Measurements from ENCODE around the gene AATF. TPM values are rescaled to one million over a fixed set of nuclear protein-coding genes. Genes with fewer than 3 reads are reported as not detected.

Gene AATF
- polyA plus RNA-seq, 1 donor from 2014 or later: 12.7 TPM

DNA sequence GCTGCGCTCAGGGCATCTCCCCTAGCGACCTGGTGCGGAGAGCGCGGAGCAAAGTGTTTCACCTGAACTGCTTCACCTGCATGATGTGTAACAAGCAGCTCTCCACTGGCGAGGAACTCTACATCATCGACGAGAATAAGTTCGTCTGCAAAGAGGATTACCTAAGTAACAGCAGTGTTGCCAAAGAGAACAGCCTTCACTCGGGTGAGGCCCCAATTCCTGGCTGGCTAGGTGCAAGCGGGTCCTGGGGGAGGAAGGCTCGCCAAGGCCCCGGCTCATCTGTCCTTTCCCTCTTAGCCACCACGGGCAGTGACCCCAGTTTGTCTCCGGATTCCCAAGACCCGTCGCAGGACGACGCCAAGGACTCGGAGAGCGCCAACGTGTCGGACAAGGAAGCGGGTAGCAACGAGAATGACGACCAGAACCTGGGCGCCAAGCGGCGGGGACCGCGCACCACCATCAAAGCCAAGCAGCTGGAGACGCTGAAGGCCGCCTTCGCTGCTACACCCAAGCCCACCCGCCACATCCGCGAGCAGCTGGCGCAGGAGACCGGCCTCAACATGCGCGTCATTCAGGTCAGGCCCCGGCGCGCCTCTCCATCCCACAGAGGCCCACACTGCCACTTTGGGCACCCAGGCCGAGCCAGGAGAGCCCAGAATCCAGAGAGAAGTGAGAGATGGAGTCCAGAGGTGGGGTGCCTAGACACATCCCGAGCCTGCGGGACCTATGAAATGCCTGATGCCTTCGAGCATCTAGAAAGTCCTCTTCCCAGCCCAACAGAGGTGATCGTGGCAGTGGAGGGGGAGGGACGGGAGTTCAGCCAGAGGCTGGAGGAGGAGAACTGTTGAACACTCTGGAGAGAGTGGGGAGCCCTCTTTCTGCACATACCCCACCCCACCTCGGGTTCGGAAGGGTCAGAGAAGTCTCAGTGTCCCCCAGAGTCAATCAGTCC, 8.2 kb upstream of the AATF start:
- Histone ChIP-seq H3K79me2 (replicated peaks; ENCODE audit: insufficient read depth, low read length) (no peaks in the 10 kb centered on the region), H2AFZ (ENCODE audit: low read depth, low read length) (no peak overlapping the region), H3K9me3 (ENCODE audit: low read length) (no peaks in the 10 kb centered on the region), H3K27me3 (ENCODE audit: insufficient read depth, low read depth, low read length) (peaks cover 100% of the 10 kb centered on the region), H3K9ac (ENCODE audit: low read length) (no peak overlapping the region), H3F3A (ENCODE audit: insufficient read depth, low read length, poor library complexity, severe bottlenecking) (no peaks in the 10 kb centered on the region), H4K20me1 (ENCODE audit: insufficient read depth) (no peaks in the 10 kb centered on the region), H3K4me2 (ENCODE audit: low read length) (no peak overlapping the region), H3K4me3 (ENCODE audit: low read length) (no peak overlapping the region), H3K27ac (ENCODE audit: low read length) (no peak overlapping the region), H3K9me2 (ENCODE audit: insufficient read depth, low read length) (no peaks in the 10 kb centered on the region), H3K36me3 (ENCODE audit: insufficient read depth, low read length) (no peaks in the 10 kb centered on the region)
- no peak for TF ChIP-seq MXI1 (conservative IDR thresholded peaks at IDR 0.05; ENCODE audit: poor library complexity, severe bottlenecking)
- TF ChIP-seq, protein P1, sequence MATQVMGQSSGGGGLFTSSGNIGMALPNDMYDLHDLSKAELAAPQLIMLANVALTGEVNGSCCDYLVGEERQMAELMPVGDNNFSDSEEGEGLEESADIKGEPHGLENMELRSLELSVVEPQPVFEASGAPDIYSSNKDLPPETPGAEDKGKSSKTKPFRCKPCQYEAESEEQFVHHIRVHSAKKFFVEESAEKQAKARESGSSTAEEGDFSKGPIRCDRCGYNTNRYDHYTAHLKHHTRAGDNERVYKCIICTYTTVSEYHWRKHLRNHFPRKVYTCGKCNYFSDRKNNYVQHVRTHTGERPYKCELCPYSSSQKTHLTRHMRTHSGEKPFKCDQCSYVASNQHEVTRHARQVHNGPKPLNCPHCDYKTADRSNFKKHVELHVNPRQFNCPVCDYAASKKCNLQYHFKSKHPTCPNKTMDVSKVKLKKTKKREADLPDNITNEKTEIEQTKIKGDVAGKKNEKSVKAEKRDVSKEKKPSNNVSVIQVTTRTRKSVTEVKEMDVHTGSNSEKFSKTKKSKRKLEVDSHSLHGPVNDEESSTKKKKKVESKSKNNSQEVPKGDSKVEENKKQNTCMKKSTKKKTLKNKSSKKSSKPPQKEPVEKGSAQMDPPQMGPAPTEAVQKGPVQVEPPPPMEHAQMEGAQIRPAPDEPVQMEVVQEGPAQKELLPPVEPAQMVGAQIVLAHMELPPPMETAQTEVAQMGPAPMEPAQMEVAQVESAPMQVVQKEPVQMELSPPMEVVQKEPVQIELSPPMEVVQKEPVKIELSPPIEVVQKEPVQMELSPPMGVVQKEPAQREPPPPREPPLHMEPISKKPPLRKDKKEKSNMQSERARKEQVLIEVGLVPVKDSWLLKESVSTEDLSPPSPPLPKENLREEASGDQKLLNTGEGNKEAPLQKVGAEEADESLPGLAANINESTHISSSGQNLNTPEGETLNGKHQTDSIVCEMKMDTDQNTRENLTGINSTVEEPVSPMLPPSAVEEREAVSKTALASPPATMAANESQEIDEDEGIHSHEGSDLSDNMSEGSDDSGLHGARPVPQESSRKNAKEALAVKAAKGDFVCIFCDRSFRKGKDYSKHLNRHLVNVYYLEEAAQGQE (IDR thresholded peaks at IDR 0.05; ENCODE audit: borderline replicate concordance): no peak
- TF ChIP-seq, protein P2, sequence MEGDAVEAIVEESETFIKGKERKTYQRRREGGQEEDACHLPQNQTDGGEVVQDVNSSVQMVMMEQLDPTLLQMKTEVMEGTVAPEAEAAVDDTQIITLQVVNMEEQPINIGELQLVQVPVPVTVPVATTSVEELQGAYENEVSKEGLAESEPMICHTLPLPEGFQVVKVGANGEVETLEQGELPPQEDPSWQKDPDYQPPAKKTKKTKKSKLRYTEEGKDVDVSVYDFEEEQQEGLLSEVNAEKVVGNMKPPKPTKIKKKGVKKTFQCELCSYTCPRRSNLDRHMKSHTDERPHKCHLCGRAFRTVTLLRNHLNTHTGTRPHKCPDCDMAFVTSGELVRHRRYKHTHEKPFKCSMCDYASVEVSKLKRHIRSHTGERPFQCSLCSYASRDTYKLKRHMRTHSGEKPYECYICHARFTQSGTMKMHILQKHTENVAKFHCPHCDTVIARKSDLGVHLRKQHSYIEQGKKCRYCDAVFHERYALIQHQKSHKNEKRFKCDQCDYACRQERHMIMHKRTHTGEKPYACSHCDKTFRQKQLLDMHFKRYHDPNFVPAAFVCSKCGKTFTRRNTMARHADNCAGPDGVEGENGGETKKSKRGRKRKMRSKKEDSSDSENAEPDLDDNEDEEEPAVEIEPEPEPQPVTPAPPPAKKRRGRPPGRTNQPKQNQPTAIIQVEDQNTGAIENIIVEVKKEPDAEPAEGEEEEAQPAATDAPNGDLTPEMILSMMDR (IDR thresholded peaks at IDR 0.05; ENCODE audit: poor library complexity, severe bottlenecking): no peak
- no peak for TF ChIP-seq RAD21 (conservative IDR thresholded peaks at IDR 0.05)
- TF ChIP-seq POLR2AphosphoS5 (IDR thresholded peaks at IDR 0.05): peak; percentile 5
- TF ChIP-seq TAF1 (IDR thresholded peaks at IDR 0.05; ENCODE audit: low read depth): no peak
- TF ChIP-seq SMC3 (conservative IDR thresholded peaks at IDR 0.05; ENCODE audit: poor library complexity): no peak
- TF ChIP-seq EZH2 (IDR thresholded peaks at IDR 0.05; ENCODE audit: borderline replicate concordance, insufficient read depth, low read length, poor library complexity, severe bottlenecking): peak; percentile 99
- no peak for TF ChIP-seq EP300 (conservative IDR thresholded peaks at IDR 0.05; ENCODE audit: poor library complexity, severe bottlenecking)

DNA sequence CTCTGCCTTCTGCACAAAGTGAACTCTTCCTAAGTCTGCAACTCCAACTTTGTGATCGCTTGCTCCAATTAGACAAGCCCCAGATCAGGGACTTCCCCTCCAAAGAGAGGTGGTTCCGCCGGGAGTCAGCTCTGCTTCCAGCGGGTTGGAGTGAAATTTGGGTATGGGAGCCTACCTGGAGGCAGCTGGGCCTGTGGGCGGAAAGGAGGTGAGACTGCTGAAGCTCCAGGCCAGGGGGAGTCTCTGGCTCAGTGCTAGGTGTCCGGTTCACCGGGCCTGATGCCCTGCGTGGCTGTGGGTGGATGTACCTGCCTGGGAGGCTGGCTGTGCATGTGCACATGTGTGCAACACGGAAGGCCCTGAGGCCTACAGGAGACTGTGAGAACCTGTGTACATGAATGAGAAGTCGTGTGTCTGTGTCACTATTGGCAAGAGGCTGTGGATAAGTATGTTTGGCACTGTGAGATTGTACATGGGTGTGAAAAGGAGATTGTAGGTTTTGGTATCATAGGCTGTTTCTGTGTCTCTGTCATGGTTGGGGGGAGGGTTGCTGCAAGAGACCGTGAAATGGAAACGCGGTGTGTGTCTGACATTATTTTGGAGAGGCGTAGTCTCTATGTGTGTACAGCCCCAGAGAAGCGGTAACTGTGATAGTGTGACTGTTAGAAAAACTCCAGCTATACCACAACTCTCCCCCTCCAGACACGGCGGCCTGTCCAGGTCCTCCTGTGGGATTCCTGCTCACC, 7.3 kb upstream of the AATF start:
- Histone ChIP-seq H3K9me2 (ENCODE audit: insufficient read depth, low read length) (no peaks in the 10 kb centered on the region), H3F3A (ENCODE audit: insufficient read depth, low read length, poor library complexity, severe bottlenecking) (no peaks in the 10 kb centered on the region), H3K4me2 (ENCODE audit: low read length) (no peak overlapping the region), H2AFZ (ENCODE audit: low read depth, low read length) (no peak overlapping the region), H3K4me3 (ENCODE audit: low read length) (peak overlapping the region; percentile 46), H3K9me3 (ENCODE audit: low read length) (no peaks in the 10 kb centered on the region), H4K20me1 (ENCODE audit: insufficient read depth) (no peaks in the 10 kb centered on the region), H3K27ac (ENCODE audit: low read length) (no peak overlapping the region), H3K9ac (ENCODE audit: low read length) (no peak overlapping the region), H3K79me2 (replicated peaks; ENCODE audit: insufficient read depth, low read length) (no peaks in the 10 kb centered on the region), H3K27me3 (ENCODE audit: insufficient read depth, low read depth, low read length) (peaks cover 100% of the 10 kb centered on the region), H3K36me3 (ENCODE audit: insufficient read depth, low read length) (no peaks in the 10 kb centered on the region)
- no peak for TF ChIP-seq EZH2 (IDR thresholded peaks at IDR 0.05; ENCODE audit: borderline replicate concordance, insufficient read depth, low read length, poor library complexity, severe bottlenecking)
- TF ChIP-seq SMC3 (conservative IDR thresholded peaks at IDR 0.05; ENCODE audit: poor library complexity): no peak
- TF ChIP-seq MXI1 (conservative IDR thresholded peaks at IDR 0.05; ENCODE audit: poor library complexity, severe bottlenecking): no peak
- no peak for TF ChIP-seq EP300 (conservative IDR thresholded peaks at IDR 0.05; ENCODE audit: poor library complexity, severe bottlenecking)
- TF ChIP-seq, protein P1 (IDR thresholded peaks at IDR 0.05; ENCODE audit: borderline replicate concordance): no peak
- no peak for TF ChIP-seq RAD21 (conservative IDR thresholded peaks at IDR 0.05)
- TF ChIP-seq TAF1 (IDR thresholded peaks at IDR 0.05; ENCODE audit: low read depth): no peak
- no peak for TF ChIP-seq POLR2AphosphoS5 (IDR thresholded peaks at IDR 0.05)
- TF ChIP-seq, protein P2 (IDR thresholded peaks at IDR 0.05; ENCODE audit: poor library complexity, severe bottlenecking): no peak
